ENCODE data around the gene UQCR11.

Gene UQCR11

DNA sequence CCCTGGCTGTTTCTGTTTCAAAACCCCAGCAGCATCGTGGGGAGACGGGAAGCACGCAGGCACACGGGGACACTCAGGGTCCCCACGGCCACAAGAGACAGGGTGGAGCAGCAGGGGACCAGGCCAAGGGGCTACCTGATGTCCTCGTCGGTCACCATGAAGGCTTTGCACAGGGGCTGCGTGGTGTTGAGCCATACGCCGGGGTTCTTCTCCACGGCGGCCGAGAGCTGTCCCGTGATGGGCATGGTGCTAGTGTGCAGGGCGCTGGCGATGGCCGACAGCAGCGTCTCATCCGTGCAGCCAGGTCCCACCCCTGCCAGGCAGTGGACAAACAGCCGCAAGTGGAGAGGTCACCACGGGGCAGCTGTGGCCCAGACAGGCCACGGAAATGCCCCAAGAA lies 24.3 kb downstream of the UQCR11 start:
- peak overlapping the region; percentile 64; the same call in 1 of the 2 replicates for H3K27ac ChIP-seq
- TF ChIP-seq, protein P1, sequence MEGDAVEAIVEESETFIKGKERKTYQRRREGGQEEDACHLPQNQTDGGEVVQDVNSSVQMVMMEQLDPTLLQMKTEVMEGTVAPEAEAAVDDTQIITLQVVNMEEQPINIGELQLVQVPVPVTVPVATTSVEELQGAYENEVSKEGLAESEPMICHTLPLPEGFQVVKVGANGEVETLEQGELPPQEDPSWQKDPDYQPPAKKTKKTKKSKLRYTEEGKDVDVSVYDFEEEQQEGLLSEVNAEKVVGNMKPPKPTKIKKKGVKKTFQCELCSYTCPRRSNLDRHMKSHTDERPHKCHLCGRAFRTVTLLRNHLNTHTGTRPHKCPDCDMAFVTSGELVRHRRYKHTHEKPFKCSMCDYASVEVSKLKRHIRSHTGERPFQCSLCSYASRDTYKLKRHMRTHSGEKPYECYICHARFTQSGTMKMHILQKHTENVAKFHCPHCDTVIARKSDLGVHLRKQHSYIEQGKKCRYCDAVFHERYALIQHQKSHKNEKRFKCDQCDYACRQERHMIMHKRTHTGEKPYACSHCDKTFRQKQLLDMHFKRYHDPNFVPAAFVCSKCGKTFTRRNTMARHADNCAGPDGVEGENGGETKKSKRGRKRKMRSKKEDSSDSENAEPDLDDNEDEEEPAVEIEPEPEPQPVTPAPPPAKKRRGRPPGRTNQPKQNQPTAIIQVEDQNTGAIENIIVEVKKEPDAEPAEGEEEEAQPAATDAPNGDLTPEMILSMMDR (conservative IDR thresholded peaks at IDR 0.05): no peak

DNA sequence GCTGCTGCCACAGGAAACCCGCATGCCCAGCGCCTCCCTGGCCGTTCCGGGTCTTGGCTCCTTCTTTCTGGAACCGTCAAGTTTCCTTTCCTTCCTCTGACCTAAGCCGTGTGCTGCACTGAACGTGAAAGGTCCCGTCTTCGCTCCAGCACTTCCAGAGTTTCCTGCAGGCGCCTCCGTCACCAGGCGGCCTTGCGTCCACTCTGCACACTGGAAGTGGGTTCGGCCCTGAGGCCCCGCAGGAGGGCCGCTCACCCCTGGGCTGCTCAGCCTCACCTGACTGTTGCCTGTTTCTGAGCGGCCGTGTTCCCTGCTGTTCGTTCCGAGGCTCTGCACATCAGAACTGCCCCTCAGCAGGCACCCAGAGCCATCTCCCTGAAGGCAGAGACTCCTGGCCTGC lies 24.9 kb downstream of the UQCR11 start:
- H3K27ac ChIP-seq: no peak overlapping the region; the same call in 1 of the 2 replicates
- TF ChIP-seq, protein P1 (conservative IDR thresholded peaks at IDR 0.05): no peak

DNA sequence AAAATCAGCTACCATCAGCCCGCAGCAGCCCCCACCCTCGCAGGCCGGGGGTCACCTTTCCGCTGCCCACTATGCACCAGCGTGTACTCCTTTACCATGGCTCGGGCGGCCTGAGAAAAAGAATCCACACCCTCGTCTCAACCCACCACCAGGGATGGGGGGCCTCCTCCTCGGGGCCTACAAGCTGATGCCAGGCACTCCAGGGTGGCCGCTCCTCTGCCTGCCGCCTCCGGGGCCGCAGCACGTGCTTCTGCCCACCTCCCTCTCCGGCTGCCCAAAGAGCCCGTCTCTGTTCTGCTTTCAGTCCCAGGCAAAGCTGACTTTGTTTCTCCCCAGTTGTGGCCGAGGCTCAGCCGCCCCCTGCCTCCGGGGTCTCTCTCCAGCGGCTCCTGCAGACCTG lies 26.0 kb downstream of the UQCR11 start:
- TF ChIP-seq, protein P1 (conservative IDR thresholded peaks at IDR 0.05): no peak
- no peak overlapping the region for H3K27ac ChIP-seq

DNA sequence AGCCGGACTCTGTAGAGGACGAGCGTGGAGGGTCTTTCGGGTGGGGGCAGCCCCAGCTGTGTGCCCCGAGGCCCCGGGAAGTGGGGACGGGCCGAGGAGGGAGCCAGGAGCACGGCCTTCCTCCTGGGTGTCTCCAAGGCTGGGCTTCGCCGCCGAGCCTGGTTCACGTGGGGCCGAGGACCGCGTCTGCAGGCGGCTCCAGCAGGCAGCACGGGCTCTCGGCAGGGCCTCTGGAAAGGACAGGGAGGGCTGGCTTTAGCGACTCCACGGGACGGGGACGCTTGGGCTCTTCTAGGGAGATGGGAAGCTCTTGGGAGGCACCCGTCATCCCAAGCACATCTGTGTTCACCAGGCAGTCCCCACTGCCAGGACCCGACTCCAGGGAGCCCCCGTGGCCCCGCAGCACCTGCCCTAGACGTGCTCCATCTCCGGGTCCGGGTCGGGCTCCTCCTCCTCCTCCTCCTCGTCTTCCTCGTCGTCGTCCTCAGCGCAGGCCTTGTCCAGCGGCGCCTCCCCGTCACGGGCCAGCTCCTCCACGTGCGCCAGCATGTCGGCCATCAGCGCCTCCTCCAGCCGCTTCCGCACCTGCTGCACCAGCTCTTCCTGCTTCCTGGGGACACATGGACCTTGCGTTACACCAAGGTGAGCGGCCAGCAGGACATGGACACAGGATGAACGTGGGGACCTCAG lies 27.2 kb downstream of the UQCR11 start:
- TF ChIP-seq, protein P1 (conservative IDR thresholded peaks at IDR 0.05): no peak
- no peak overlapping the region for H3K27ac ChIP-seq

DNA sequence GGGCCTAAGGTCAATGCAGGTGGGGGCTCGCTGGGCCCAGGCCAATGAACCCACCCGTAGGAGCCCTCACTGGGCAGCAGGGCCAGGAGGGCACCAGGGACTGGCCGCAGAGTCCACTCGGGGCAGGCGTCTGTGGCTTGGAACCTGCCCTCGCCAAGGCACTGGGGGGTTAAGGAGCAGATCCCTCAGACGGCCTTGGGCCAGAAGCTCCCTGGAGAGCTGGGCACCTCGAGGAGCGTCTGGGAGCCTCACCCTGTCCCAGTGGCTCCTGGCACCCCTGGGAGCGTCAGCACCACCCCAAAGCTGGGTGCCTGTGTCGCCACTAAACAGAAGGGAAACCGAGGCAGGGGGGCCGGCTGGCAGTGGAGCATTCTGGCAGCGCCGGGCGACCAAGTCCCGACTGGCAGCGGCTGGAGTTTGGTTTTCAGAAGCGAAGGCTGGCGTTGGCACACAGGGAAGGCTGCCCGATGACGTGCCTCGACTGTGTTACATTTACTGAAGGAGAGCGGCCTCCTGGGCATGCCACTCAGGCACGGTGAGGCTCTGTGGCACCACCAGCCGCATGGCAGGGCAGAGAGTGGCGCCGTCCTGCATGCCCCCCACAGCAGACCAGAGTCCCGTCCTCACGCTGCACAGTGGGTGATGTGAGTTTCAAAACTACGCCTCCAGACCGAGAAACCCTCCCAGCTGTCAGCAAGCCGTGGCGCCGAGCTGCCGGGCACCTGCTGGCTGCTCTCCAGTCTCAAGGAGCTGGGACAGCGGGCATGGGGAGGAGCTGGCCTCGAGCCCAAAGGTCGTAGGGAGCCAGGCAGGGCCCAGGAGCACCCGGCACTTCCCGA lies 28.0 kb downstream of the UQCR11 start:
- H3K27ac ChIP-seq: no peak overlapping the region
- TF ChIP-seq, protein P1 (conservative IDR thresholded peaks at IDR 0.05): no peak

DNA sequence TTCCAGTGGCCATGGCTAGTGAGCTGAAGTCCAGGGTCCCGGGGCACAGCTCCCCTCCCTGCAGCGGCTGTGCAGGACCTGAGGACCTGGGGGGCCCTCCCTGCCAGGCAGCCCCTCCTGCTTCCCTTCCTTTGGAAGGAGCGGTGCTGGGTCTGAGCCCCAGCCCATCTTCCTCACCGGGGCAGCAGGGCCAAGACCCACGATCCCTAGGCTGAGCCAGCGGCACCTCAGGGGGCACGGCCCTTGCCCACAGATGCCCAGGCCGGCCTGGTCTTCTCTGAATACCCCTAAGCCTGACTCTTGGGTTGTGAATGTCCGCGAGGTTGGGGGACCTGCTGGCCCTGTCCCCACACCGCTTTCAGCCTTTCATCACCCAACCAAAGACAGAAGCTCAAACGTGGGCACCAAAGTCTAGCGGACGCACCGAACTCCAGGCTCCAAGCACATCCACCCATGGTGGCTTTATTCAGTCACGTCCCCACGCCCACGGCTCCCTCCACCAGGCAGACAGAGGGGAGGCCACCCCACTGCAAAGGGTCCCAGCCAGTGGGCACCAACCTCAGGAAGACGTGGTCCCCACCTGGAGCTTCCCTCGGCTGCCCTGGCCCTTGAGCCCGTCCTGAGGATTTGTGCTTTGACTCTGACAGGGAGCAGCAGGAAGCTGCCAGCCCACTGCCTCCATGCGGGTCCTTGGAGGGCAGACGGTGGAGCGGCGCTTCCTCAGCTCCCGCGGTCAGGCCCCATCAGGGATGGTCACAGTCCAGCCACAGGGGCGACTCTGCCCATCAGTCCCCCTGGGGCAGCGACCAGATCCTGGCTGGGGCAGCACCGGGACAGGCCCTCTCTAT lies 28.8 kb downstream of the UQCR11 start:
- H3K27ac ChIP-seq: no peak overlapping the region
- TF ChIP-seq, protein P1 (conservative IDR thresholded peaks at IDR 0.05): no peak

Measured in VCaP (cell line).